HG03139 (cell line): Measurements from ENCODE around the gene VTA1.
"Not testable (repeated sequence)": the region's sequence is repeated elsewhere in the genome, so short reads cannot be mapped to it uniquely, and the experiment has no call there.

Source experiments
- ATAC-seq: cut with Tn5 transposase; IDR thresholded peaks from one replicate; pipeline ENCODE4 v1.9.1; 2021; ENCODE audit not compliant: unreplicated experiment

The VTA1 gene

DNA sequence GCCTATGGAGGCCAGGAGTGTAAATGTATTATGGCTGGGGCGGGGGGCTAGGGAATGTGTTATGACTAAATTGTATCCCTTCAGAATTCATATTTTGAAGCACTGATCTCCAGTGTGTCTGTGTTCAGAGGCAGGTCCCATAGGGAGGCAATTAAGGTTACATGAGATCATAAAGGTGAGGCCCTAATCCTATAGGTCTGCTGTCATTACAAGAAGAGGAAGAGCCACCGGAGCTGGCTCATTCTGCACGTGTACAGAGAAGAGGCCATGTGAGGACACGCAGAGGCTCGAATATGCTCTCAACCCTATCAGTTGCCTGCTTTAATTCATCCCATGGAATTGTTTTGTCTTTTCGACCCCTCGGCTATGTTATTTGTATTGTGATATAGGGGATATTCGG lies 76.9 kb downstream of the VTA1 start:
- no peak for ATAC-seq

DNA sequence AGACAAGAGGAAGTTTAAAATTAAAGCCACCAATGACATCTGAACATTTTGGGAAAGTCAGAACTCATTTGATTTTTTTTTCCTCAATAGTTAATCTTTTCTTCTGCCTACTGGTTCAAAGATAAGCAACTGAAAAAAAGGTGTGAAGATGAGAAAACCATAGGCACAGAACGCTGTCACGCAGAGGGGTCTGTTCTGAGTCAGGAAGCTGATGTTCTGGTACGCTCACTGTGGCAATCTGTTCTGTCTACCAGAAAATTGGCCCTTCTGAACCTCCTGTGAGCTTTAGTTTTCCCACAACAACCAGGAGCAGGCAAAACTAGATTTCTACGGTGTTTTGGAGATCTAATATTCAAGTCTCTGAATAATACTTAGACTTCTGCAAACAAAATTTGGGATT lies 78.1 kb downstream of the VTA1 start:
- ATAC-seq = no peak

DNA sequence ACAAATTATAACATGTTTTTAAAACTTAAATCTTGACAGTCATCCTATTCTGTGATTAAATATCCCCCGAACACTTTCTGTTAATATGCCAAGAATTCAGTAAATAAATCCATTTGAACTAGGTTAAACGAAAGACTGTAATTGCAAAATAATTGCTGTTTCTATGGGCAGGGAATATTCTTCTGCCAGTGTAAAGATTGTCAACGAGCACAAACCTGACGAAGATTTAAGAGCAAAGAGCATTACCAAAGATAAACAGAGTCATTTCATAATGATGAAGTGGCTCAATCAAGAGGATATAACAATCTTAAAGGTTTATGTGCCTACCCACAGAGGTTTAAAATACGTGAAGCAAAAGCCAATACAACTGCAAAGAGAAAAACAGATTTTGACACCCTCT lies 78.5 kb downstream of the VTA1 start:
- ATAC-seq = no peak

DNA sequence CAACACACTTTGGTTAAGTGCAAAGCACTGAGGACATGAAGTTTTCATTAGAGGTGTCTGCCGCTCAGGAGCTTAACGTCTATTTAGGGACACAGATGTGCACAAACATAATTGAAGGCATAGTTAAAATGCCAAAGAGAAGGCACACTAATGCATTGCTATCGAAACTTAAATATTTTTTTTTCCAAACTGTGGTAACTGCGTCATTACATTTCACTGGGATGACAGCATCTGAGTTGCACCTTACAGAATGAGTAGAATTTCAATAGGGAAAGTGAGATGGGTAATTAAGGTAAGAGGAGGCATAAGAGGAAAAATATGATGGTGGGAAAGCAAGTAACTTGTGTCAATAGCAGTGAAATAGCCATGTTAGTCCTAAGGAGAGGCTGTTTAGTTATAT lies 79.7 kb downstream of the VTA1 start:
- ATAC-seq = no peak

DNA sequence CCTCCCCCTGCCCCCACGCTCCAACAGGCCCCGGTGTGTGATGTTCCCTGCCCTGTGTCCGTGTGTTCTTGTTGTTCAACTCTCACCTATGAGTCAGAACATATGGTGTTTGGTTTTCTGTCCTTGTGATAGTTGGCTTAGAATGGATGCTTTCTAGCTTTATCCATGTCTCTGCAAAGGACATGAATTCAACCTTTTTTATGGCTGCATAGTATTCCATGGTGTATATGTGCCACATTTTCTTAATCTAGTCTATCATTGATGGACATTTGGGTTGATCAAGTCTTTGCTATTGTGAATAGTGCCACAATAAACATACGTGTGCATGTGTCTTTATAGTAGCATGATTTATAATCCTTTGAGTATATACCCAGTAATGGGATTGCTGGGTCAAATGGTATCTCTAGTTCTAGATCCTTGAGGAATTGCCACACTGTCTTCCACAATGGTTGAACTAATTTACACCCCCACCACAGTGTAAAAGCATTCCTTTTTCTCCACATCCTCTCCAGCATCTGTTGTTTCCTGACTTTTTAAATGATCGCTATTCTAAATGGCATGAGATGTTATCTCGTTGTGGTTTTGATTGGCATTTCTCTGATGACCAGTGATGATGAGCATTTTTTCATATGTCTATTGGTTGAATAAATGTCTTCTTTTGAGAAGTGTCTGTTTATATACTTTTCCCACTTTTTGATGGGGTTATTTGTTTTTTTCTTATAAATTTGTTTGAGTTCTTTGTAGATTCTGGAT lies 82.6 kb downstream of the VTA1 start:
- ATAC-seq = not testable (repeated sequence)

DNA sequence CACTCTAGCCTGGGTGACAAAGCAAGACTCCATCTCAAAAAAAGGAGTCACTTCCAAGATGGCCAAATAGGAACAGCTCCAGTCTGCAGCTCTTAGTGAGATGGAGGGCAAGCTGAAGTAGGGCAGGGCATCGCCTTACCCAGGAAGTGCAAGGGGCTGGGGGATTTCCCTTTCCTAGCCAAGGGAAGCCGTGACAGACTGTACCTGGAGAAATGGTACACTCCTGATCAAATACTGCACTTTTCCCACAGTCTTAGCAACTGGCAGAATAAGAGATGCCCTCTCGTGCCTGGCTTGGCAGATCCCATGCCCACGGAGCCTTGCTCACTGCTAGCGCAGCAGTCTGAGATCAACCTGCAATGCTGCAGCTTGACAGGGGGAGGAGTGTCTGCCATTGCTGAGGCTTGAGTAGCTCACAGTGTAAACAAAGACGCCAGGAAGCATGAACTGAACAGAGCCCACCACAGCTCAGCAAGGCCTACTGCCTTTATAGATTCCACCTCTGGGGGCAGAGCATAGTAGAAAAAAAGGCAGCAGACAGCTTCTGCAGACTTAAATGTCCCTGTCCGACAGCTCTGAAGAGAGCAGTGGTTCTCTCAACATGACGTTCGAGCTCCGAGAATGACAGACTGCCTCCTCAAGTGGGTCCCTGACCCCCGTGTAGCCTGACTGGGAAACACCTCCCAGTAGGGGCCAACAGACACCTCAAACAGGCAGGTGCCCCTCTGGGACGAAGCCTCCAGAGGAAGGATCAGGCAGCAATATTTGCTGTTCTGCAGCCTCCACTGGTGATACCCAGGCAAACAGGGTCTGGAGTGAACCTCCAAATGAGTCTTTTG lies 85.4 kb downstream of the VTA1 start:
- not testable (repeated sequence) for ATAC-seq

DNA sequence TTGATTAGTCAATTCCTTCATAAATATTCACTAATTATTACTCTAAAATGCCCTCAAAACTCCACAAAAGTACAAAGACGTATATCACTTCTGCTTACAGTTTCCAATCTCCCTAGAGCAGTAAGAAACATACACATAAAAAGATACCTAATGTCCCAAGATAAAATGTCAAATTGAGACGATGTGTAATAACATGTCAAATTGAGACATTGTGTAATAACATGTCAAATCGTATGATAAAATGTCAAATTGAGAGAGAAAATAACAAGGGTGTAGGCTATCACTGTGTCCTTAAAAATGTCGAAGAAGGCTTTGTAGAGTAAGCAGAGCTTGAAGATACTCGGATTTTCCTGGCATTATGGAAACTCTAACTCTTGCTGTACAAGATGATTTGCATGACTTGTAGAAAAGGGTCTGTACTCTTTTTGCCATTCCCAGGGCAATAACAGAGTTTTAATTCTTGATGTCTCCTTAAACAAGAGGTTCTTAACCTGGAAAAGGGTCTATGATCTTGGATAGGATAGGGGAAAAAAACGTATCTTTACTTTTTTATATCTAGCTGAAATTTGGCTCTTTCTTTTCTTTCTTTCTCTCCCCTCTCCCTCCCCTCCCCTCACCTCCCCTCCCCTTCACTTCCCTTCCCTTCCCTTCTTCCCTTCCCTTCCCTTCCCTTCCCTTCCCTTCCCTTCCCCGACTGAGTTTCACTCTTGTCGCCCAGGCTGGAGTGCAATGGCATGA lies 87.1 kb downstream of the VTA1 start:
- ATAC-seq = no peak

DNA sequence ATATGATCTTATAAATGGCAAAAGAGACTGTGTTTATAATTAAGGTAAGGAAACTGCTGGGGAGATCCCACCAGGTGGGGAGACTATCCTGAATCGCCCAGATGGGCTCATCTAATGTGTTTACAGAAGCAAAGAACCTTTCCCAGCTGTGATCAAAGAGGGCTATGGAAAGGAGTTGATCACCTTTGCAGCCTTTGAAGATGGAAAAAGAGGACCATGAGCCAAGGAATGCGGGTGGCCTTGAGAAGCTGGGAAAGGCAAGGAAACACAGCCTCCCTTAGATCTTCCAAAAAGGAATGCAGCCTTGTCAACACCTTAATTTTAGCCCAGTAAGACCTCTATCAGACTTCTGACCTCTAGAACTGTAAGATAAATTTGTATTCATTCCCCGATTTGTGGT lies 88.2 kb downstream of the VTA1 start:
- ATAC-seq = no peak

DNA sequence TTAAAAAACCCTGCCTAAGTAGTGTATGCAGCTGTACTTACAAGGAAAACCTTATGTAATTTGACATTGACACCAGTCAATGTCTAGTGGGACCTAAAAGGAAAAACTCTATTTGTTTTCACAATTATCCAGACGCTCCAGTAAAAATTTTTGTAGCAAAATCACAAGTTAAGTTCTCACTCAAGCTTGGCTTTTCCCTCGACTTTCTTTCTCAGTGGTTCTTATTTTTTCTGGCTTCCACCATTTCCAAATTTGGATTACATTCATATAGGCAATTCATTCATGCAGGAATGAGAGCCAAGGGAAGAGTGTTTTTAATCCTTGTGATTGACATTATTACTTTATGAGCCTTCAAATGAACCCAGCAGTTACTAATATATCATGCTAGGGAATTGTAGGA lies 88.7 kb downstream of the VTA1 start:
- ATAC-seq = no peak

DNA sequence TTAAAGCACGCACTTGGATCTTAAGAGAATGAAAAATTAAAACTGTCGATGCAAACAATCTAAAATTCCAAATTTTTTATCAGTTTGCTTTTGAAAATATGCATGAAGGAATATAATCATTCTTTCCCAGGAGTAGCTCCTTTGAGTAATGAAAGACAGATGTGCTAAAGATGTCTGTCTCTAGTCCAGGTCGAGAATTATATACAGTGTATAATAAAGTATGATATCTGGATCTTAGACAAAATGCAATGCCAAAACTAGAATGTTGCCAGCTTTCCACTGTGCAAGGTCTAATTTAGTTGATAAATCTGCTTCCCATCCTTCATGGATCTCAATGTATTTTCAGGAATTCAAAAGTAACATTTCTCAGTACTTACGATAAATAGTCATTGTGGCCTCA lies 89.6 kb downstream of the VTA1 start:
- no peak for ATAC-seq

DNA sequence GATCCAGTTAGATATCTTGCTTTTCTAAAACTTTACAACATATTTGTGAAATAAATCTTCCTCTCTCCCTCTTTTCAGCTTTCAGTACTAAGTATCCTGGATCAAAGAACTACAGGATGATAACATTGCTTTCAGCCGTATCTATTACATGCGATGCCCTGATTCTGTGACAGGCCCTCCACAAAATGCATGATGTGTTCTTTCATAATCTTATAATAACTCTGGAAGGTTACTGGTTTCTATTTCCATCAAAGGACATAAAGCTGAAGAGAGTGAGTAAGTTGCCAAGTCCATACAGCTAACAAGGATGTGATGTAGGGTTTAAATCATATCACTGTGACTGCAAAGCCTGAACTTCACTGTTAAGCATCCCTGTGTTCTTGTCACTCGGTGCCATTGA lies 91.8 kb downstream of the VTA1 start:
- no peak for ATAC-seq

DNA sequence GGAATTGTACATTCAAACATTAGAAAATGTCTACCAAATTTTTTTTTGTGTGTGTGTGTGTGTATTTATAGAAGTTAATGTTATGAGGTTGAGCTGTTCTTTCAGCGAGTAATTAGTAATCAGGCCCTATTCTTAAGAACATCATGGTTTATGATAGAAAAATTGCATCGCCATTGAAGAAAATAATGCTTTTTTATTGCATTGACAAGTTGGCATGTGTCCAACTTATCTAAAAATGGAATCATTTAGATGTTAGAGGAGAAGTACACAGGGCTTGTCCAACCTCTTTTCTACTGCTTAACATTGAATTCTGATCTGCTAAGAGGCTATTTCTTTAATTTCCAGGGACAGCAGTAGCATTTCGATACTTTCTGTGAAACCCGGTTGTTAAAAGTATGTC lies 93.1 kb downstream of the VTA1 start:
- ATAC-seq = no peak

DNA sequence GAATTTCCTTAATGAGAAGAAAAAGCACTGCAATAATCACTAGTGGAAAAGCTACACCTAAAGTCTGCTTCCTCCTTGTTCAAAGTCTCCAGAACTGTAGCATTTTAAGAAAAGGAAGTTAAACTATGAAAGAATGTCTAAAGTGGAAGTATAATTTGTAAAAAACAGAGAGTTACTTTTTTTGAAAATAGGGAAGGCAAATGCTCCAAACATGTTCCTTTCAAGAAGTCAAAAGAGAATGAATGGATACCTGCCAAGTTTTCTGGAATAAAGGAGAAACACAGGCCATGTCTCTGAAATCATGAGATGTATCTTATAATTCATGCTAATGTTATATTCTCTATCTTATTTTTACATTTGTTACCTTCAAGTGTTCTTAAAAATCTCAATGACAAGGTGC lies 94.0 kb downstream of the VTA1 start:
- ATAC-seq = no peak

DNA sequence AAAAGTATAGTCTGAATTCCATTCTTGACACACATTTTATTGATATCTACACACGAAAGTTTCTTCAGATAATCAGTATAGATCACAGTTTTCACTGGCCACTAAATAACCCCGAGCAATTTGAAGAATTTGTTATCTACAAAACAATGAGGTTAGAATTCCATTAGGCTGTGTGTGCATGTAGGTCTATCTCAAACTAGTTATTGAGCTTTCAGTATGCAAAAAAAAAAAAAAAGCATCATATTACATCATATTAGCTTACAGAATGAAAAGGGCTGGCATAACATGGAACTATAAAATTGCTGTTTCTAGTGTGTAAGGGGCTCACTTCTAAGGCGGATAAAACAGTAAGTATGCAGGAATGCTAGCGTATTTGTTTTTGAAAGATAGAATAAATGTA lies 95.2 kb downstream of the VTA1 start:
- ATAC-seq = no peak

DNA sequence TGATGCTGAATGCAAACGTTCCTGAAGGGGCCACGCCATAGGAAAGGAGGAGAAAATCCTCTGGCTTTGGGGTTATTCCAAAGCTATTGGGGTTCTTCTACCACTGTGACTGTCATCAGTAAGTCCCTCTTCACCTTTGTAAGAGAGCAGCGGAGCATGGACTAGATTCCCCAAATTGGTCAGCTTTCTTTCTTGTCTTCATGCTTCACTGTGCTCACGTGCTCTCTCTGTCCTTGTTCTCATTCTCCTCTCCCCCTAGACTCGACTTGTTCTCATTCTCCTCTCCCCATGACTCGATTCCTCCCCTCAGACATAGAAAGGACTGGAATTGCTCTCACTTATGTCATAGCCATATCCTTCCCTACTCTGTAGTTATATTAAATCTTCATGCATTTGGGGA lies 99.9 kb downstream of the VTA1 start:
- ATAC-seq = no peak

DNA sequence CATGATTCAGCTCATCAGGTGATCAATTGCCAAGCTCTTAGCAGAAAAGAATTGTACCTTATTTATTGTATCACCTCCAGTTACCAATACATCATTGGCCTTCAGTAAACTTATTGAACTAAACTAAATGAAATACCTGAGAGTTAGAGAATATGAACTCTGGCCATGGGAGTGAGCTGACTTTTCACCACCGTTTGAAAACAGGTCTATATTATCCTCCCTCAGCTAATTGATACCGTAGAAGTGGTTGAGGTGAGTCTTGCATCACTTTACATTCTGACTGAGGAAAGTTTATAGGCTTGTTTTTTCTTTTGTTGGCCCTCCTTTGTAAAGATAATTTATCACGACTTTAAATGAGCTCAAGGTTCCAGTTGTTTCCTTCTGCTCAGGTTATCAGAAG lies 102.2 kb downstream of the VTA1 start:
- ATAC-seq = no peak

DNA sequence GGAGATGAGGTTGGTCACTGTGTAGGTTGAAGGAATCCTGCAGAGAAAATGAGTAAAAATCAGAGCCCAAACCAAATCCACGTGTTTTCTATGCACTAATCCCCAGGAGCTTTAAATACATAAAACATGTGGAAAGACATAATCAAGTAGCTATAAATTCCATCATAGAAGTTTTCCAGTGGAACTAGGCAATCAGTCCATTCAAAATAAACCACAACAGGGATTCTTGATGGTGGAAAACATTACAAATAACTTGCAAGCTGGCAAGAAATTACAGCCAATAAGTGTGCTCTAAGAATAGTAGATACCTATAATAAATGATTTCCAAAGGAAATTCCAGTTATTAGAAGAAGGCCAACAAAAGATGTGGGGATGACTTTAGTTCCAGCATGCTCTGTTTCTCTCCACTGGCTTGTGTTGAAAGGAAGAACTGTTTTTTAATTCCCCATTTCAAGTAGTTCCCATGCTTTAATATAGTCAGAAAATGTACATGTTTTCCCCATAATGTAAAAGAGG lies 104.9 kb downstream of the VTA1 start:
- no peak for ATAC-seq

DNA sequence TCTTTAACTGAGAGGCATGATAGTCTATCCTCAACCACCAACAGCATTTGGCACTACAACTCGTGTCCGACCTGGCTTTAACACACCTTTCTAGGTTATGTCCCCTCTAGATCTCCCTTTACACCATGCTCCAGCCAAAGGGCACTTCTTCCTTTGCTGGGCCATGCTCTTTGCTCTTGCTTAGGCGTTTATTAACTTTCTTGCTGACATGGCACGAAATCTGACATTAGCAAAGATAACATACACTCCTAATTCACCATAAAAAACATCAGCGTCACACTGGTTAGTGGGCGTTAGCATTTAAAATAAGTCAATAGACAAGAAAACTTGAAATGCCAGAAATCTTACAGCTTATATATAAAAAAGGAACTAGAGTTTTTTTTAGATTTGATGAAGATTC lies 107.5 kb downstream of the VTA1 start:
- no peak for ATAC-seq

DNA sequence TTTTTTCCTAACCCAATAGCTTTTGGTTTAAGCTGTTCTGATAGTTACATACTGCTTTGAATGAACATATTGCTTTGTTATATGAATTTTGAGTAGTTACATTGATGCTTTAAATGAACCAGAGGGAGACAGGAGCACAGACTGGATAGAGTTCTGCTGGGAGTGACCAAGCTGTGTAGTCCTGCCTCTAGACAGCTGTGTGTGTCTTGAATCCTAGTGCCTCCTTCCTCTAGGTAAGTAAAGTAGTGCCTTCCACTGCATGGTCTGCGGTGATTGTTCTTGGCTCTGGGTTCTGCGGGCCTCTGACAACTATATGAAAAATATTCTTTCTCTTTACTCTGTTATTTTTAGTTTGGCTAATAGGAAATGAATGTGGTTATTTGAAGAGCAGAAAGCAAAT lies 108.7 kb downstream of the VTA1 start:
- ATAC-seq = no peak

DNA sequence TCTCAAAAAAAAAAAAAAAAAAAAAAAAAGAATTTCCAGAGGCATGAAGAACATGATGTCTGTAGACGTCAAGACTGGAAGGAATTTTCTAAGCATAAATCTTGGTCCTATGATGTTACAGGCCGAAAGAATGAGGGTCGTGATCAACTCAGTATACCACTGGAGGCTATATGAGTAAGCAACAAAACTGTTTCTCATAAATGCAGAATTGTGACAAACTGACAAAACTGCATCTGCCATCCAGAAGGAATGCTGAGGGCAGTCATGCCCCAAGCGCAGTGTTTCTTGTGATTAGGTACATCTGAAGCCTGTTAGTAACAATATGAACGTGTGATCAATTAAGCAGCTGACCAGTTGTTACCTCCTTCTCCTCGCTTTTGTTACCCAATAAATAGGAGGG lies 111.2 kb downstream of the VTA1 start:
- no peak for ATAC-seq

DNA sequence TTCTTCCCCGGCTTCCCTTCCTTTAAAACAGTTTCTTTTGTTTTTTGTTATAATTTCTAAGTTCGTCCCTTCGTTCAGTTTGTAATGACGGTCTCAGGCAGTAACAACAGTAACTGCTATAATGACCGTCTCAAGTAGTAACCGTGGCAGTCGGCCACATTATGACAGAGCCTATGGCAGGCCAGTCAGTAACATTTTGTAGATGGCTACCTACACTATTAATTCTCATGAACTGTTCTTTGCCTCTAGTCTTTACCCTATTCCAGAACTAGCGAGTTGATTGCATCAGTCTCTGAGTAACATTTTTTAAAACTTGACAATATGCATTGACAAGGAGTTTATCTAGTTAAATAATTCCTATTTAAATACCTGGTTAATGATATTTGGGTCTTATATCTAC lies 111.7 kb downstream of the VTA1 start:
- ATAC-seq = no peak

DNA sequence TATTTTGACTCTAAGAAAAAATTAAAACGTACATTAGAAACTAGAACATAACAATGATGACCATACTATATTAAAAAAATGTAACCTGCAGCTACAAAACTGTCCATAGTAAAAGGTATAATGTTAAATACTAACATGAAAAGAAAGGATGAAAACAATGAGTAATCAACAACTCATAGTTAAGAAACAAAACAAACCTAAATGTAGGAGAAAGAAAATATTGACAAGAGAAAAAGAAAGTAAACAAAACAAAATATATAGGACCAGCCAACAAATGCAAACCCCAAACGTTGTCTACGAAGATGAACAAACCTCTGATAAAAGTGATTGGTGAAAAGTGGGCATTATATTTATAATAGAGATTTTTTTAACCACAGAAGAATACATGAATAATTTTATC lies 113.7 kb downstream of the VTA1 start:
- no peak for ATAC-seq
